Measurements from ENCODE around the gene HES3. TPM values are rescaled to one million over a fixed set of nuclear protein-coding genes. Genes with fewer than 3 reads are reported as not detected.

Gene HES3
- total RNA-seq, 4 donors from 2014 or later = not detected

GRCh38 chr1:6286266-6286665, 42.3 kb downstream of the HES3 start:
- H3K9me3 ChIP-seq = no peaks in the 10 kb centered on the region
- H3K27me3 ChIP-seq = no peaks in the 10 kb centered on the region
- intact Hi-C loops (cut with DNase I) = no loop called here
- no peak for TF ChIP-seq CTCF (IDR thresholded peaks at IDR 0.05)
- TF ChIP-seq POLR2A (IDR thresholded peaks at IDR 0.05) = no peak
- peaks cover 0 to under 1% (median 0%) of the 10 kb centered on the region in 3 donors for H3K36me3 ChIP-seq
- WGBS, 2 donors = 78% methylated on average over 8 of the region's 8 CpGs; no CpG with 5 or more reads in 1 of the 2 donors
- peaks cover 3 to 21% (median 10%) of the 10 kb centered on the region in 3 donors for H3K4me1 ChIP-seq
- DNase-seq = no peak
- no peak overlapping the region for H3K27ac ChIP-seq
- no peak overlapping the region for H3K4me3 ChIP-seq

GRCh38 chr1:6287029-6287428, 43.0 kb downstream of the HES3 start:
- TF ChIP-seq POLR2A (IDR thresholded peaks at IDR 0.05) (no peak), CTCF (IDR thresholded peaks at IDR 0.05) (no peak)
- Histone ChIP-seq H3K27me3 (no peaks in the 10 kb centered on the region), H3K9me3 (no peaks in the 10 kb centered on the region), H3K36me3 (peaks cover 0 to 8% (median 0%) of the 10 kb centered on the region in 3 donors), H3K27ac (peak overlapping the region in 1 of 4 donors; percentile 1), H3K4me3 (no peak overlapping the region), H3K4me1 (peaks cover 3 to 26% (median 12%) of the 10 kb centered on the region in 3 donors)
- DNase-seq = no peak
- 64 to 88% methylated on average over 2 to 6 of the region's 13 CpGs for WGBS, 2 donors
- intact Hi-C loops (cut with DNase I) = no loop called here

- no peak for DNase-seq
- intact Hi-C loops (cut with DNase I) = no loop called here
- no peaks in the 10 kb centered on the region for H3K9me3 ChIP-seq
- WGBS, 2 donors = 41 to 46% methylated on average over 6 to 10 of the region's 10 CpGs
- no peak for TF ChIP-seq CTCF (IDR thresholded peaks at IDR 0.05)
- H3K36me3 ChIP-seq = peaks cover 0 to 12% (median 0%) of the 10 kb centered on the region in 3 donors
- H3K27ac ChIP-seq = peak overlapping the region in 2 of 4 donors; percentile 1 to 16
- H3K4me3 ChIP-seq = no peak overlapping the region
- peaks cover 3 to 26% (median 12%) of the 10 kb centered on the region in 3 donors for H3K4me1 ChIP-seq
- H3K27me3 ChIP-seq = no peaks in the 10 kb centered on the region
These were observed 43.5 kb downstream of the HES3 start for GRCh38 chr1:6287431-6287886.

- H3K27me3 ChIP-seq = no peaks in the 10 kb centered on the region
- no peak for DNase-seq
- H3K4me1 ChIP-seq = peaks cover 3 to 26% (median 12%) of the 10 kb centered on the region in 3 donors
- peaks cover 0 to 13% (median 0%) of the 10 kb centered on the region in 3 donors for H3K36me3 ChIP-seq
- TF ChIP-seq POLR2A (IDR thresholded peaks at IDR 0.05) (no peak), CTCF (IDR thresholded peaks at IDR 0.05) (no peak)
- H3K4me3 ChIP-seq = no peak overlapping the region
- no peaks in the 10 kb centered on the region for H3K9me3 ChIP-seq
- peak overlapping the region in 2 of 4 donors; percentile 1 to 16 for H3K27ac ChIP-seq
- WGBS, 2 donors = 86 to 97% methylated on average over 6 to 13 of the region's 14 CpGs
- intact Hi-C loops (cut with DNase I) = no loop called here
These were observed 44.0 kb downstream of the HES3 start for GRCh38 chr1:6288026-6288425.

GRCh38 chr1:6288665-6289064, 44.7 kb downstream of the HES3 start:
- Histone ChIP-seq H3K36me3 (peaks cover 0 to 20% (median 0%) of the 10 kb centered on the region in 3 donors), H3K4me3 (no peak overlapping the region), H3K9me3 (no peaks in the 10 kb centered on the region), H3K27ac (peak overlapping the region in 1 of 4 donors; percentile 16), H3K4me1 (peaks cover 3 to 26% (median 12%) of the 10 kb centered on the region in 3 donors), H3K27me3 (no peaks in the 10 kb centered on the region)
- TF ChIP-seq POLR2A (IDR thresholded peaks at IDR 0.05) = no peak
- no peak for TF ChIP-seq CTCF (IDR thresholded peaks at IDR 0.05)
- intact Hi-C loops (cut with DNase I) = no loop called here
- DNase-seq = no peak
- 74% methylated on average over 4 to 7 of the region's 10 CpGs for WGBS, 2 donors

All from esophagus squamous epithelium (tissue), 5 donors.